GM23338 (cell line): ENCODE data around the gene TRPC3. TPM values are rescaled to one million over a fixed set of nuclear protein-coding genes. Genes with fewer than 3 reads are reported as not detected.

ENCODE experiments used
- ATAC-seq: fragments of 200-7000 bp; cut with Tn5 transposase; 3 replicates; pipeline ENCODE4 v1.9.1; 2020
- DNase-seq: peaks from one replicate; pipeline ENCODE4 v3.0.0-alpha.2; 2015; ENCODE audit warnings: low spot score
- H2AFZ ChIP-seq: fragments of 200-600 bp; sonication (generic); 2 replicates; pipeline ENCODE4 v1.8.0; 2016; ENCODE audit warnings: antibody characterized with exemption, mild to moderate bottlenecking, moderate library complexity
- H3F3A ChIP-seq: fragments of 200-600 bp; sonication (generic); replicated peaks from 2 replicates; pipeline ENCODE4 v1.8.0; 2017; ENCODE audit warnings: antibody characterized with exemption, mixed run types, low read depth
- H3K27ac ChIP-seq: fragments of 200-600 bp; sonication (generic); 2 replicates; pipeline ENCODE4 v1.6.1; 2016; ENCODE audit warnings: low read depth
- H3K27me3 ChIP-seq: fragments of 200-600 bp; sonication (generic); 2 replicates; pipeline ENCODE4 v1.8.0; 2016; ENCODE audit warnings: mild to moderate bottlenecking, mixed run types, moderate library complexity; ENCODE audit not compliant: insufficient read depth
- H3K36me3 ChIP-seq: fragments of 200-600 bp; sonication (generic); 2 replicates; pipeline ENCODE4 v1.8.0; 2016; ENCODE audit warnings: mild to moderate bottlenecking; ENCODE audit not compliant: insufficient read depth
- H3K4me1 ChIP-seq: fragments of 200-600 bp; sonication (generic); 2 replicates; pipeline ENCODE4 v1.8.0; 2016; ENCODE audit warnings: mild to moderate bottlenecking, moderate library complexity; ENCODE audit not compliant: insufficient read depth
- H3K4me2 ChIP-seq: fragments of 200-600 bp; sonication (generic); 2 replicates; pipeline ENCODE4 v1.7.1; 2017; ENCODE audit warnings: mixed run types
- H3K4me3 ChIP-seq: fragments of 200-600 bp; sonication (generic); 2 replicates; pipeline ENCODE4 v1.6.1; 2016; ENCODE audit warnings: mixed run types
- H3K79me2 ChIP-seq: fragments of 200-600 bp; sonication (generic); replicated peaks from 2 replicates; pipeline ENCODE4 v1.8.0; 2017; ENCODE audit warnings: mild to moderate bottlenecking; ENCODE audit not compliant: insufficient read depth
- H3K9me2 ChIP-seq: fragments of 200-600 bp; sonication (generic); 2 replicates; pipeline ENCODE4 v1.8.0; 2017; ENCODE audit not compliant: insufficient read depth
- H4K20me1 ChIP-seq: fragments of 200-600 bp; sonication (generic); replicated peaks from 2 replicates; pipeline ENCODE4 v1.8.0; 2017; ENCODE audit warnings: mild to moderate bottlenecking; ENCODE audit not compliant: insufficient read depth
- H3K27ac Mint-ChIP-seq: 2 replicates; pipeline ENCODE4 v1.8.0; 2020; ENCODE audit warnings: inconsistent platforms, mild to moderate bottlenecking, moderate library complexity, mixed read lengths
- H3K27me3 Mint-ChIP-seq: 3 replicates; pipeline ENCODE4 v1.8.0; 2022; ENCODE audit warnings: low read depth, mild to moderate bottlenecking, moderate library complexity, mixed read lengths, inconsistent platforms; ENCODE audit not compliant: insufficient read depth, poor library complexity
- H3K36me3 Mint-ChIP-seq: 3 replicates; pipeline ENCODE4 v1.8.0; 2021; ENCODE audit warnings: low read depth, mild to moderate bottlenecking, inconsistent platforms, moderate library complexity, mixed read lengths
- H3K4me1 Mint-ChIP-seq: 3 replicates; pipeline ENCODE4 v1.8.0; 2020; ENCODE audit warnings: mild to moderate bottlenecking, inconsistent platforms, mixed read lengths
- H3K4me3 Mint-ChIP-seq: 3 replicates; pipeline ENCODE4 v1.8.0; 2021; ENCODE audit warnings: moderate library complexity, mild to moderate bottlenecking, inconsistent platforms, mixed read lengths
- H3K9me3 Mint-ChIP-seq: 3 replicates; pipeline ENCODE4 v1.8.0; 2020; ENCODE audit warnings: moderate library complexity, mild to moderate bottlenecking, inconsistent platforms, mixed read lengths
- CREB1 ChIP-seq: fragments of 250-450 bp; sonication (Bioruptor Pico); IDR thresholded peaks from 2 replicates; pipeline ENCODE4 v1.5.0; 2020; ENCODE audit warnings: low read depth, mild to moderate bottlenecking, moderate library complexity
- CTCF ChIP-seq, 2 experiments: fragments of 200-600 bp in 1 of 2; sonication (generic) in 1 of 2; conservative IDR thresholded peaks; 2 replicates each; pipeline versions ENCODE4 v1.5.1 to v1.6.1; 2016 to 2017; ENCODE audit warnings: antibody characterized with exemption in 2 of 2, low read depth in 2 of 2, mild to moderate bottlenecking in 2 of 2, moderate library complexity in 1 of 2
- EZH2 ChIP-seq: fragments of 200-600 bp; sonication (generic); IDR thresholded peaks from one replicate; pipeline ENCODE4 v1.8.0; 2017; ENCODE audit warnings: antibody characterized with exemption, mild to moderate bottlenecking, low read depth; ENCODE audit not compliant: unreplicated experiment
- EZH2phosphoT487 ChIP-seq: fragments of 200-600 bp; sonication (generic); IDR thresholded peaks from one replicate; pipeline ENCODE4 v1.8.1; 2018; ENCODE audit warnings: antibody characterized with exemption; ENCODE audit not compliant: unreplicated experiment
- JUNB ChIP-seq: IDR thresholded peaks from one replicate; pipeline ENCODE4 v1.6.1; 2016; ENCODE audit warnings: antibody characterized with exemption; ENCODE audit not compliant: unreplicated experiment
- NANOG ChIP-seq: IDR thresholded peaks from 2 replicates; pipeline ENCODE4 v1.6.1; 2016; ENCODE audit warnings: antibody characterized with exemption, borderline replicate concordance
- POLR2AphosphoS5 ChIP-seq: IDR thresholded peaks from 2 replicates; pipeline ENCODE4 v1.6.1; 2016; ENCODE audit warnings: antibody characterized with exemption, low read depth
- STAT1 ChIP-seq: IDR thresholded peaks from one replicate; pipeline ENCODE4 v1.6.1; 2016; ENCODE audit warnings: antibody characterized with exemption; ENCODE audit not compliant: unreplicated experiment
- ZNF114 ChIP-seq: fragments of 250-450 bp; sonication (Bioruptor Pico); IDR thresholded peaks from 2 replicates; pipeline ENCODE4 v1.5.0; 2020; ENCODE audit warnings: mild to moderate bottlenecking, moderate library complexity
- ZNF331 ChIP-seq: fragments of 250-450 bp; sonication (Bioruptor Pico); IDR thresholded peaks from 2 replicates; pipeline ENCODE4 v1.5.0; 2020; ENCODE audit warnings: low read depth, mild to moderate bottlenecking, moderate library complexity
- ZNF462 ChIP-seq: fragments of 250-450 bp; sonication (Bioruptor Pico); IDR thresholded peaks from 2 replicates; pipeline ENCODE4 v1.5.0; 2020; ENCODE audit warnings: mild to moderate bottlenecking, moderate library complexity
- polyA plus RNA-seq: library from polyadenylated mRNA; unstranded; fragments of >200 nt; fragmentation: Nextera tagmentation; extraction: Ambion mirVana; gene quantifications from 2 replicates; pipeline ENCODE4 v1.2.1, GENCODE V29; 2016
- total RNA-seq: library from RNA; depleted of rRNA; stranded (reverse); fragments of >200 nt; shearing (Covaris generic); gene quantifications from 2 replicates; pipeline ENCODE4 v1.2.3, GENCODE V29; 2014
- TF ChIP-seq, protein P1 (sequence below): IDR thresholded peaks from 2 replicates; pipeline ENCODE4 v1.6.1; 2016; ENCODE audit warnings: antibody characterized with exemption
- TF ChIP-seq, protein P2 (sequence below): IDR thresholded peaks from one replicate; pipeline ENCODE4 v1.6.1; 2018; ENCODE audit warnings: antibody characterized with exemption; ENCODE audit not compliant: unreplicated experiment

Gene TRPC3
- total and polyA plus RNA-seq, 2 experiments from 2014 or later: 0.44 to 1.0 TPM

GRCh38 chr4:121960818-121961217 is 9.0 kb upstream of the TRPC3 start:
- ATAC-seq (no peak), DNase-seq (no peak)
- Histone ChIP-seq H3K36me3 (no peaks in the 10 kb centered on the region), H4K20me1 (no peaks in the 10 kb centered on the region), H3K4me1 (no peaks in the 10 kb centered on the region), H3F3A (no peaks in the 10 kb centered on the region), H3K4me3 (no peak overlapping the region), H3K27me3 (no peaks in the 10 kb centered on the region), H3K27ac (no peak overlapping the region), H3K79me2 (no peaks in the 10 kb centered on the region), H3K9me2 (no peaks in the 10 kb centered on the region), H3K4me2 (no peak overlapping the region), H2AFZ (no peak overlapping the region)
- no peak overlapping the region for H3K27ac Mint-ChIP-seq
- no peak overlapping the region for H3K4me3 Mint-ChIP-seq
- H3K4me1 Mint-ChIP-seq: no peaks in the 10 kb centered on the region
- TF ChIP-seq ZNF331 (CRISPR knock-in tag): no peak
- TF ChIP-seq, protein P1, sequence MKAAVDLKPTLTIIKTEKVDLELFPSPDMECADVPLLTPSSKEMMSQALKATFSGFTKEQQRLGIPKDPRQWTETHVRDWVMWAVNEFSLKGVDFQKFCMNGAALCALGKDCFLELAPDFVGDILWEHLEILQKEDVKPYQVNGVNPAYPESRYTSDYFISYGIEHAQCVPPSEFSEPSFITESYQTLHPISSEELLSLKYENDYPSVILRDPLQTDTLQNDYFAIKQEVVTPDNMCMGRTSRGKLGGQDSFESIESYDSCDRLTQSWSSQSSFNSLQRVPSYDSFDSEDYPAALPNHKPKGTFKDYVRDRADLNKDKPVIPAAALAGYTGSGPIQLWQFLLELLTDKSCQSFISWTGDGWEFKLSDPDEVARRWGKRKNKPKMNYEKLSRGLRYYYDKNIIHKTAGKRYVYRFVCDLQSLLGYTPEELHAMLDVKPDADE: no peak
- TF ChIP-seq CTCF (conservative IDR thresholded peaks at IDR 0.05; ENCODE audit: low read depth in 2 of 2): no peak
- TF ChIP-seq, protein P2, sequence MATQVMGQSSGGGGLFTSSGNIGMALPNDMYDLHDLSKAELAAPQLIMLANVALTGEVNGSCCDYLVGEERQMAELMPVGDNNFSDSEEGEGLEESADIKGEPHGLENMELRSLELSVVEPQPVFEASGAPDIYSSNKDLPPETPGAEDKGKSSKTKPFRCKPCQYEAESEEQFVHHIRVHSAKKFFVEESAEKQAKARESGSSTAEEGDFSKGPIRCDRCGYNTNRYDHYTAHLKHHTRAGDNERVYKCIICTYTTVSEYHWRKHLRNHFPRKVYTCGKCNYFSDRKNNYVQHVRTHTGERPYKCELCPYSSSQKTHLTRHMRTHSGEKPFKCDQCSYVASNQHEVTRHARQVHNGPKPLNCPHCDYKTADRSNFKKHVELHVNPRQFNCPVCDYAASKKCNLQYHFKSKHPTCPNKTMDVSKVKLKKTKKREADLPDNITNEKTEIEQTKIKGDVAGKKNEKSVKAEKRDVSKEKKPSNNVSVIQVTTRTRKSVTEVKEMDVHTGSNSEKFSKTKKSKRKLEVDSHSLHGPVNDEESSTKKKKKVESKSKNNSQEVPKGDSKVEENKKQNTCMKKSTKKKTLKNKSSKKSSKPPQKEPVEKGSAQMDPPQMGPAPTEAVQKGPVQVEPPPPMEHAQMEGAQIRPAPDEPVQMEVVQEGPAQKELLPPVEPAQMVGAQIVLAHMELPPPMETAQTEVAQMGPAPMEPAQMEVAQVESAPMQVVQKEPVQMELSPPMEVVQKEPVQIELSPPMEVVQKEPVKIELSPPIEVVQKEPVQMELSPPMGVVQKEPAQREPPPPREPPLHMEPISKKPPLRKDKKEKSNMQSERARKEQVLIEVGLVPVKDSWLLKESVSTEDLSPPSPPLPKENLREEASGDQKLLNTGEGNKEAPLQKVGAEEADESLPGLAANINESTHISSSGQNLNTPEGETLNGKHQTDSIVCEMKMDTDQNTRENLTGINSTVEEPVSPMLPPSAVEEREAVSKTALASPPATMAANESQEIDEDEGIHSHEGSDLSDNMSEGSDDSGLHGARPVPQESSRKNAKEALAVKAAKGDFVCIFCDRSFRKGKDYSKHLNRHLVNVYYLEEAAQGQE: no peak
- TF ChIP-seq ZNF462 (CRISPR knock-in tag): no peak
- no peak for TF ChIP-seq NANOG
- TF ChIP-seq CREB1 (CRISPR knock-in tag): no peak
- no peak for TF ChIP-seq POLR2AphosphoS5
- TF ChIP-seq STAT1: no peak
- TF ChIP-seq EZH2phosphoT487: no peak
- TF ChIP-seq JUNB: no peak
- no peak for TF ChIP-seq EZH2
- TF ChIP-seq ZNF114 (CRISPR knock-in tag): no peak
- H3K27me3 Mint-ChIP-seq: no peaks in the 10 kb centered on the region
- H3K9me3 Mint-ChIP-seq: no peaks in the 10 kb centered on the region
- H3K36me3 Mint-ChIP-seq: no peaks in the 10 kb centered on the region
